NCI-H187 treated with DMSO at 0.1 percent for 48 hours (cell line): ENCODE measurements around the gene MDN1.
"Not testable (repeated sequence)": the region's sequence is repeated elsewhere in the genome, so short reads cannot be mapped to it uniquely, and the experiment has no call there.

Experiments
- DNase-seq: peaks from one replicate; lab custom pipeline; 2025; lab: John Stamatoyannopoulos, UW

Gene MDN1

GRCh38 chr6:89763550-89763949, 56.0 kb downstream of the MDN1 start:
- no peak for DNase-seq

DNA sequence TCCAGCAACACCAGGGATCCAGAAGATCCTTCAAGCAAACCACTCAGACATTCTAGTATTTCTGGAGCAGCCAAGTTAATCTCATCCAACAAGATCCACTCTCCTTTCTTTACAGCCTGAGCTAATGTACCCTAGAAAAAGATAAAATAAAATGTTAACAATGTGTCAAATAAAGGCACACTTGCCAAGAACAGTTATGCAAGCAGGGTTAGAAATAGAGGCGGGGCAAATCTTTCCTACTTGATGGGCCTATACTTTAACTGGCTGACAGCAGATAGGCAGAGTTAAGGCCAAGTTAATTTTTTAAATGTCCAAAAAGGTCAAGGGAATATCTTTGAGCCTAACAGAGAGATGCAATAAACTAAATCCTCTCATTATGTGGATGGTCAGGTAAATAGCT, 60.8 kb downstream of the MDN1 start:
- DNase-seq: no peak

GRCh38 chr6:89750338-89750737, 69.3 kb downstream of the MDN1 start:
- DNase-seq: no peak

GRCh38 chr6:89749918-89750317, 69.7 kb downstream of the MDN1 start:
- DNase-seq: no peak

DNA sequence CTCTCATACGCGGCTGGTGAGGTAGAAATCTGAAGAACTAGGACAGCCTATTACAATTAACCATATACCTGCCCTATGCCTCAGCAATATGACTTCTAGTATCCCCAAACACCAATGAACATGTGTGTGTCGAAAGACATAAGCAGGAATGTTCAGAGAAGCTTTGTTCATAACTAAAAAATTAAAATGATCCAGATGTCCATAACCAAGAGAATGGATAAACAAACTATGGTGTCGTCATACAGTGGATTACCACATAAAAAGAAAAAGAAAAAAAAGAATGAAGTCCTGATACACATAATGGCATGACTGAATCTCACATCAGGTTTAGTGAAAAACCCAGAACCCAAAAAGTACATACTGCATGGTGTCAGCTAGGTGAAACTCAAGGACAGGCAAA, 73.9 kb downstream of the MDN1 start:
- no peak for DNase-seq

DNA sequence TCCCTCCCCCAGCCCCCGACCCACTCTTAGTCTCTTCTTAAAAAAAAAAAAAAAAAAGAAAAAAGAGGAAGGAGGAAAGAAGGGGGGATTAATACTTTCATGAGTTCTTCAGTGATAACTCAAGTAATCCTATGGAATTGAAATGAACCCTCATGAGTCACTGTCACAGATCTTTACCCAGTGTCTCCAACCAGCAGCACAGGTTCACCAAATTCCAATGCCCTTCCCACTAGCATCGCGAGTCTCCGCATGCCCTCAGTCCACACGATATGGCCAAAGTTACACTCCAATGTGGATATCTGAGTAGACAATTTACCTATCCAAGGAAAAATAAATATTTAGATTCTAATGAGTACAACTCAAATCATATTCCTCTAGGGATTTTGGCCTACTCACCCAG, 74.5 kb downstream of the MDN1 start:
- no peak for DNase-seq

DNA sequence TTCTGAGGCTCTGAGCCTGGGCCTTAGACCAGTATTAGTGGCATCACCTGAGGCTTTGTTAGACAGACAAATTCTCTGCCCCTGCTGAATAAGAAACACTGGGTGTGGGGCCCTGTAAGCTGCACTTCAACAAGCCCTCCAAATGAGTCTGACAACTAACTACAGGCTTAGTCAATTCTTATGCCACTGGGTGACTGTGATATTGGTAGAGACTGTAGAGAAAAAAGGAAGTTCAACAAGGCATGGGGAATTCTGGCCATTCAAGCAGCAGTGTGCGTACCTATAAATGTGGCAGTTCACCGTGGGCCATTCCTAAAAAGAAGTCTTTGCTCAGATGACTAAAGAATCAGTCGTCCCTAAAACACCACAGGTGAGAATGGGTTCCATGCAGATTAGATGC, 82.7 kb downstream of the MDN1 start:
- no peak for DNase-seq

GRCh38 chr6:89734526-89734925, 85.1 kb downstream of the MDN1 start:
- no peak for DNase-seq

DNA sequence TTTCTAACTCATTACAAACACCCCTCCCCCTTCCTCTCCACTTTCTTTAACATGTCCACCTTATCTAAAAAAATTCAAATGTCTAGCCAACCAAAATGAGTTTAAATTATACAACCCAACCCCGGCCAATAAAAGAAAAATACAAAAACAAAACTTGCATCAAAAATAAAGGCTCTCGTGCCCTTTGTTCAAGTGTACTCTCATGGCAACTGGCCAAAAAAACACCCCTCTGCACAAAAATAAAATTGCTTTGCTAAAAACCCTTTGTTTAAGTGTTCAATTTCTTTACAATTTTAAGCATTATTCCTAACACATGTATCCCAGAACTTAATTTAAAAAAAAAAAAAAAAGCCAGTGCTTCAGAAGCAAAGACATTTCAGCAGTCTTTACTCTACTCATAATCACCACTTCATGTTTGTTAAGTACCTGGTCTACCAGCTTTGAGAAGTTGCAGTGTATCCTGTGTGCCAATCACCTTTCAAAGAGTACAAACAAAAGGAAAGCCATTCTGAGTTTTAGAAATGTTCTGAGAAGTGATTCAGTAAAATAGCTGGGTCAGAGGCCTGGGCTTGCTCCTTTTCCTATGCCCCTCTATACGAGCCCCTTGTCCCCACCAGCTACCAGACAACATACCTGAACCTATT, 87.5 kb downstream of the MDN1 start:
- DNase-seq: no peak

- DNase-seq: not testable (repeated sequence)
Observed at GRCh38 chr6:89731262-89731661, 88.3 kb downstream of the MDN1 start.

GRCh38 chr6:89729818-89730217, 89.8 kb downstream of the MDN1 start:
- DNase-seq: no peak

GRCh38 chr6:89727501-89727900, 92.1 kb downstream of the MDN1 start:
- no peak for DNase-seq

DNA sequence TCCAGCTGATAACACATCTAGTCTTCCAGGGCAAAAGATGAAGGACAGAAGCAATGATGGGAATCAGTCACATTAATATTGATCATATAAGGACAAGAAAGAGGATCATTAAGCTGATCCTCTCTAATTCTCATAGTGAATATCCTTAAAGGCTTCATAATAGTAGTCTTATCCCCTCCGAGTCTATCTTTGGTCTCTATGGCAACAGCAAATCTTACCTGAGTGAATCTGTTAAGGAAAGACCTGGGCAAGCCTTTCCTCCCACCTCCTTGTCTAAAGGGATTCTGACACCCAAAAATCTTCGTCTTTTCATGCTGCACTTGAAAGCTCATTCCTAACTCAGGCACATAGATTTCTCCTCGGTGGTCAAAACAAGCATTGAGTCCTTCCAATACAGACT, 94.6 kb downstream of the MDN1 start:
- DNase-seq: no peak

DNA sequence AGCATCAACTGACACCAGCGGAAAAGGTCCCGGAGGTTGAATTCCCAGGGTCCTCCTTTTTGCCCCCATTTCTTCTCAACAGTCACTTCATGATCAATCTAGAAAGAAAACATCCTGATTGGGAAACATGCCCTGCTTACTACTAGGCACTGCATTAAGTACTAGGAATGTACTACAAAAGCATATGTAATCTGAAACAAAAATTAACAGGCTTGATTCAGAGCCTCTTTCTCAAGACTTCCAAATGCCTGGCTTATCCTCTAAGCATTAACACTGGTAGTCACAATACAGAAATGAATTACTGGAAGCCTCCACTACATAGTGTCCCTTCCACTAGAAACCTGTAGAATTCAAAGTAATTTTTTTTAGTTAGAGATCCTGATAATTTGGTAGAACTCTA, 96.5 kb downstream of the MDN1 start:
- no peak for DNase-seq

- DNase-seq: no peak
Observed at GRCh38 chr6:89716532-89716931, 103.1 kb downstream of the MDN1 start.

- DNase-seq: no peak
Observed at GRCh38 chr6:89711801-89712200, 107.8 kb downstream of the MDN1 start.

GRCh38 chr6:89708316-89708715, 111.3 kb downstream of the MDN1 start:
- DNase-seq: no peak

DNA sequence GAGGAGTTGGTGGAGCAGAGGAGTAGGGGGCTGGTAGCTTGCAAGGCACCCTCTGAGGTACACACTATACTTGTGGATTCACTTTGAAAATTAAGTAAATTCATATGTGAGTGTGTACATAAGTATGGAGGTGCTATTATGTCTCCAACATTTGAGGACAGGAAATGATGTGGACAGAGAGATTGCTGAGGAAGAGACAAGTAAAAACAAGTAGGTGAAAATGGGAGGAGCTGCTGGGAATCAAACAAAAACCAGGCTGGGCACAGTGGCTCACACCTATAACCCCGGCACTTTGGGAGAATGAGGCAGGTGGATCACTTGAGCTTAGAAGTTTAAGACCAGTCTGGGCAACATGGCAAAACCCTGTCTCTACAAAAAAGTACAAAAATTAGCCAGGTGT, 111.8 kb downstream of the MDN1 start:
- DNase-seq: no peak

GRCh38 chr6:89706121-89706520, 113.5 kb downstream of the MDN1 start:
- no peak for DNase-seq

GRCh38 chr6:89703292-89703691, 116.3 kb downstream of the MDN1 start:
- no peak for DNase-seq

DNA sequence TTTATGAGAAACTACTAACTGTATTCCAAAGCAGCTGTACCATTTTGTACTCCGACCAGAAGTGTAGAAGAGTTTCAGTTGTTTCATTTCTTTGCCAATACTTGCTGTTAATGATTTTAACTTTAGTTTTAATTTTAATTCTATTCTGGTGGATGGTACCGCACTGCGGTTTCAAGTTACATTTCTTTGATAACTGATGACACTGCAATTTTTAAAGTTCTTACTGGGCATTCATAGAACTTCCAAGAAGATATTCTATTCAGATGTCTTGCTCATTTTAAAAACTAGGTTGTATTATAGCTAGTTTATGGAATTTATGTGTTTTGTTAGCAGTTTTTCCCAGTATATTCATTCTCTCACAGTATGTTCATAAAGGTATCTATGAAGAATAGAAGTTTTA, 117.2 kb downstream of the MDN1 start:
- no peak for DNase-seq

- DNase-seq: no peak
Observed at GRCh38 chr6:89695667-89696066, 123.9 kb downstream of the MDN1 start.

DNA sequence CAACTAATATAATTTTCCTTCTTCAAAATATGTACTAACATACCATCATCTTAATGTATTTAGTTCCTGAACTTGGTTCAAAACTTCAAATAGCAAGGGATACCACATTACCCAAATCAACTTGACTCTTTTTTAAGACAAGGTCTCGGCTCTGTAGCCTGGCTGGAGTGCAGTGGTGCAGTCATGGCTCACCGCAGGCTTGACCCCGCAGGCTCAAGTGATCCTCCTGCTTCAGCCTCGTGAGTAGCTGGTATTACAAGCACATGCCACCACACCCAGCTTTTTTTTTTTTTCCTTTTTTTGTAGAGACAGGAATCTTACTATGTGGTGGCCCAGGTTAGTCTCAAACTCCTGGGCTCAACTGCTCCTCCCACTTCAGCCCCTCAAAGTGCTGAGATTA, 125.2 kb downstream of the MDN1 start:
- no peak for DNase-seq

DNA sequence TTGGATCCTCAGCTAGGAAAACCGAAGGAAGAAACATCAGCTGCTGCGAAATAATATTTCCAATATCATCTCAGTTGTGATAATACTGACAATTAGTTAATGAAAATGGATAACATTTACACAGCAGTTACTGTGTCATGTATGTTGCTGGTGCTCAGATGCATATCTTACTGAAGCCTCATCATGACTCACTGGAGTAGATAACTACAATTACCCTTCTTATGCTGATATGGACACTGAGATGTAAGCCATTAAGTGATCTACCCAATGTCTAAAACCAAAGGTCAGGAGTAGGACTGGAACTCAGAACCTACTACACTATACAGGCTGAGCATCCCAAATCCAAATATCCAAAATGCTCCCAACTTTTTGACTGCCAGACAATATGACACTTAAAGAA, 126.4 kb downstream of the MDN1 start:
- DNase-seq: no peak

DNA sequence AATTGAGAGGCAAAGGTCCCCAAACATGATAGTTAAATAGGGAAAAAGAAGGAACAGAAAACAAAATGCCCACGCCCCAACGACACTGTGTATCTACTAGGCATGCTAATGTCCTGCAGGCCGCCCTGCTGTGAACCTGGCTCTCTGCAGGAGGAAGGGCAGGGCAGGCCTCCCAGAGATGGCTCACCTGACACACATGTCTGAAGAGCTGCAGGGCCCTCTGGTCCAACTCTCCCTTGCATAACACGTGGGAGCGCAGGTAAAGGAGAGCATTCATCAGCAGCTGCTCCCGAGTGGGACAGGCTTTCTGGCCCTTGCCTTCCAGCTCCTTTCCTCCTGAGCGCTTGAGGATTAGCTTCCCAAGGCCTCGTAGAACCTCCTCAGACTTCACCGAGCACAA, 127.3 kb downstream of the MDN1 start:
- no peak for DNase-seq
